HG03342 (cell line): Measurements from ENCODE around the gene MGLL.

Experiments
- ATAC-seq: cut with Tn5 transposase; IDR thresholded peaks from one replicate; pipeline ENCODE4 v1.9.1; 2021; ENCODE audit warnings: mild to moderate bottlenecking, moderate library complexity; ENCODE audit not compliant: unreplicated experiment

The MGLL gene

GRCh38 chr3:127639173-127640041 lies 182.9 kb downstream of the MGLL start:
- ATAC-seq, result no peak
